PC-3 (cell line): ENCODE measurements around the gene GPD1. TPM values are rescaled to one million over a fixed set of nuclear protein-coding genes. Genes with fewer than 3 reads are reported as not detected.

Source experiments
- ATAC-seq: fragments of 200-7000 bp; cut with Tn5 transposase; 2 replicates; pipeline ENCODE4 v1.9.1; 2020; ENCODE audit warnings: mild to moderate bottlenecking, moderate library complexity
- BruUV-seq: library from RNA; stranded (reverse); fragments of 400-500 nt; replicated peaks from 2 replicates; lab custom pipeline; 2021; lab: Mats Ljungman, UMichigan
- CTCF ChIA-PET: fragments of 300-600 bp; sonication (Branson Sonifier 250); formaldehyde crosslinking; loops from one replicate; lab custom pipeline; 2022; ENCODE audit warnings: antibody characterized with exemption; lab: Charles Lee
- POLR2A ChIA-PET: fragments of 300-600 bp; sonication (Branson Sonifier 250); formaldehyde crosslinking; loops from one replicate; lab custom pipeline; 2022; ENCODE audit warnings: antibody characterized with exemption; ENCODE audit not compliant: unreplicated experiment; lab: Charles Lee
- DNase-seq: peaks from one replicate; pipeline ENCODE4 v3.0.0-alpha.2; 2015
- H2AFZ ChIP-seq: fragments of 300-600 bp; sonication (generic); 2 replicates; pipeline ENCODE4 v1.6.0; 2016; ENCODE audit warnings: antibody characterized with exemption, low read length
- H3F3A ChIP-seq: fragments of 300-600 bp; sonication (generic); one replicate; pipeline ENCODE4 v1.6.0; 2017; ENCODE audit warnings: antibody characterized with exemption, low read length, control low read depth, mild to moderate bottlenecking; ENCODE audit not compliant: unreplicated experiment
- H3K27ac ChIP-seq: fragments of 300-600 bp; sonication (generic); 2 replicates; pipeline ENCODE4 v1.5.1; 2016; ENCODE audit warnings: mild to moderate bottlenecking, low read length
- H3K27me3 ChIP-seq: fragments of 300-600 bp; sonication (generic); 2 replicates; pipeline ENCODE4 v1.6.1; 2016; ENCODE audit warnings: low read length, mixed read lengths
- H3K36me3 ChIP-seq: fragments of 300-600 bp; sonication (generic); 2 replicates; pipeline ENCODE4 v1.6.1; 2016; ENCODE audit warnings: low read depth, mixed run types, low read length, mixed read lengths
- H3K4me1 ChIP-seq: fragments of 300-600 bp; sonication (generic); 2 replicates; pipeline ENCODE4 v1.5.1; 2016; ENCODE audit warnings: low read length; ENCODE audit not compliant: insufficient read depth
- H3K4me2 ChIP-seq: fragments of 300-600 bp; sonication (generic); 2 replicates; pipeline ENCODE4 v1.6.0; 2016; ENCODE audit warnings: low read length
- H3K4me3 ChIP-seq: fragments of 300-600 bp; sonication (generic); 2 replicates; pipeline ENCODE4 v1.5.1; 2016; ENCODE audit warnings: mild to moderate bottlenecking, low read length, mixed read lengths
- H3K79me2 ChIP-seq: fragments of 300-600 bp; sonication (generic); 2 replicates; pipeline ENCODE4 v1.6.1; 2017; ENCODE audit warnings: low read length, mixed read lengths
- H3K9ac ChIP-seq: fragments of 300-600 bp; sonication (generic); 2 replicates; pipeline ENCODE4 v1.6.0; 2016; ENCODE audit warnings: mild to moderate bottlenecking, low read length
- H3K9me2 ChIP-seq: fragments of 300-600 bp; sonication (generic); replicated peaks from 2 replicates; pipeline ENCODE4 v1.6.1; 2016; ENCODE audit warnings: mixed run types, low read length, mixed read lengths
- H3K9me3 ChIP-seq: fragments of 300-600 bp; sonication (generic); 2 replicates; pipeline ENCODE4 v1.6.1; 2016; ENCODE audit warnings: low read length, mixed read lengths
- H4K20me1 ChIP-seq: fragments of 300-600 bp; sonication (generic); 2 replicates; pipeline ENCODE4 v1.6.1; 2016; ENCODE audit warnings: low read length, mixed read lengths
- EZH2 ChIP-seq: fragments of 300-600 bp; sonication (generic); IDR thresholded peaks from one replicate; pipeline ENCODE4 v1.6.1; 2017; ENCODE audit warnings: antibody characterized with exemption, mild to moderate bottlenecking, low read length; ENCODE audit not compliant: unreplicated experiment
- EZH2phosphoT487 ChIP-seq: fragments of 300-600 bp; sonication (generic); IDR thresholded peaks from 2 replicates; pipeline ENCODE4 v1.6.1; 2018; ENCODE audit warnings: mild to moderate bottlenecking, antibody characterized with exemption, low read length, borderline replicate concordance
- intact Hi-C: fragments of 100-400 bp; cut with micrococcal nuclease; formaldehyde crosslinking; loops from 2 replicates; pipeline ENCODE4 v1.9.0; 2023
- total RNA-seq: library from RNA; depleted of rRNA; stranded (reverse); fragments of >200 nt; gene quantifications from 2 replicates; pipeline ENCODE4 v1.2.3, GENCODE V29; 2014
- TF ChIP-seq, protein P1 (sequence below): fragments of 300-600 bp; sonication (generic); conservative IDR thresholded peaks from 2 replicates; pipeline ENCODE4 v1.5.1; 2017; ENCODE audit warnings: antibody characterized with exemption, low read depth, mild to moderate bottlenecking, low read length

The GPD1 gene
- total RNA-seq, 1 experiment from 2014 or later = 0.11 TPM

DNA sequence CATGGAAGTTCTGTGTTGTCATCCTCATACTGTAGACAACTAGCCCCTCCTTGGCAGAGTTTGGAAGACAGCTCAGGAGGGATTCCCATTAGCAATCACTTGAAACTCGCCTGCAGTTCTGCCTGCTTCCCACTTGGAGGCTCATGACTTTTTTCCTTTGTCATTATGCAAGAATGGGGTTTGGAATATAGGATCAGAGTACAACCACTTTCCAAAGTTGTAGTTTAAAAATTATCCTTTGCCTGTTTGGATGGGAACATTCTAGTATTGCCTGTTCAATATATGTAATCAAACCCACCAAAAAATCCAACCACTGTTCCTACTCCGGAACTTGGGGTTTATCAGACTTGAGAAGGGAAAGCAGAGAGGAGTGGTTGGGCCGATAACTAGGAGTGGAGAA is 2.1 kb upstream of the GPD1 start:
- H3K9ac ChIP-seq = no peak overlapping the region
- peak; percentile 50 for DNase-seq
- H3K36me3 ChIP-seq = peaks cover 29% of the 10 kb centered on the region
- H3K4me2 ChIP-seq = no peak overlapping the region
- no peaks in the 10 kb centered on the region for H3K9me2 ChIP-seq
- TF ChIP-seq, protein P1, sequence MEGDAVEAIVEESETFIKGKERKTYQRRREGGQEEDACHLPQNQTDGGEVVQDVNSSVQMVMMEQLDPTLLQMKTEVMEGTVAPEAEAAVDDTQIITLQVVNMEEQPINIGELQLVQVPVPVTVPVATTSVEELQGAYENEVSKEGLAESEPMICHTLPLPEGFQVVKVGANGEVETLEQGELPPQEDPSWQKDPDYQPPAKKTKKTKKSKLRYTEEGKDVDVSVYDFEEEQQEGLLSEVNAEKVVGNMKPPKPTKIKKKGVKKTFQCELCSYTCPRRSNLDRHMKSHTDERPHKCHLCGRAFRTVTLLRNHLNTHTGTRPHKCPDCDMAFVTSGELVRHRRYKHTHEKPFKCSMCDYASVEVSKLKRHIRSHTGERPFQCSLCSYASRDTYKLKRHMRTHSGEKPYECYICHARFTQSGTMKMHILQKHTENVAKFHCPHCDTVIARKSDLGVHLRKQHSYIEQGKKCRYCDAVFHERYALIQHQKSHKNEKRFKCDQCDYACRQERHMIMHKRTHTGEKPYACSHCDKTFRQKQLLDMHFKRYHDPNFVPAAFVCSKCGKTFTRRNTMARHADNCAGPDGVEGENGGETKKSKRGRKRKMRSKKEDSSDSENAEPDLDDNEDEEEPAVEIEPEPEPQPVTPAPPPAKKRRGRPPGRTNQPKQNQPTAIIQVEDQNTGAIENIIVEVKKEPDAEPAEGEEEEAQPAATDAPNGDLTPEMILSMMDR = peak; percentile 54
- TF ChIP-seq EZH2phosphoT487 = no peak
- no peaks in the 10 kb centered on the region for H3K9me3 ChIP-seq
- intact Hi-C loops = no loop called here
- H3K4me3 ChIP-seq = no peak overlapping the region
- no peaks in the 10 kb centered on the region for H3F3A ChIP-seq
- no peak for ATAC-seq
- H3K4me1 ChIP-seq = peaks cover 15% of the 10 kb centered on the region
- CTCF ChIA-PET = interaction anchor here (0.6 to 1.0 kb wide), 4 partner anchors 10 to 31 kb away, joined by 3 to 4 read pairs (median 3); partner anchors contain the start of genes COX14 and SMARCD1
- H2AFZ ChIP-seq = no peak overlapping the region
- H3K79me2 ChIP-seq = no peaks in the 10 kb centered on the region
- H3K27ac ChIP-seq = no peak overlapping the region
- POLR2A ChIA-PET = no interaction called here
- TSS peak; percentile 14 for BruUV-seq
- H4K20me1 ChIP-seq = no peaks in the 10 kb centered on the region
- H3K27me3 ChIP-seq = no peaks in the 10 kb centered on the region

DNA sequence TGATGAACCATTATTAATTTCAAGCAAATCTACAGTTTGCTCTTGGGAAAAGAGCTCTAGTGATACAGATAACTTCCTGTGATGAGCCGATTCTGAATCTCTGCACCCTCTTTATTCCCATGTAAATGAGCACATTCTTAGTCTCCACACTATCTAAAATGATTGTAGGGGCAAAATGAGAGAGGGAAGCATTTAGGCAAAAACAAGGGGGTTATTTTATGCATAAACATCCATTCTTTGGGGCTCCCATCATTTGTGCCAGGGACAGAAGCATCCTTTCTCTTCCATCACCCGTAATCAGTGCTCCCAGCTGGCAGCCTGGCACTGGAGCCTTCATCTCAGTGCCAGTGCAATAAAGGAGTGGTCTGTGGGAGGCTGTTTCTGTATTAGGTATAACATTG is 1.7 kb upstream of the GPD1 start:
- no peak overlapping the region for H3K27ac ChIP-seq
- H3F3A ChIP-seq = no peaks in the 10 kb centered on the region
- no peaks in the 10 kb centered on the region for H3K9me2 ChIP-seq
- no peak overlapping the region for H3K4me3 ChIP-seq
- TF ChIP-seq, protein P1 = no peak
- TF ChIP-seq EZH2phosphoT487 = no peak
- TF ChIP-seq EZH2 = no peak
- BruUV-seq = no TSS peak
- POLR2A ChIA-PET = no interaction called here
- no peaks in the 10 kb centered on the region for H4K20me1 ChIP-seq
- no peaks in the 10 kb centered on the region for H3K9me3 ChIP-seq
- CTCF ChIA-PET = interaction anchor here (0.6 to 1.0 kb wide), 3 partner anchors 10 to 183 kb away, joined by 3 to 4 read pairs (median 3); partner anchors contain the start of gene COX14
- DNase-seq (no peak), ATAC-seq (no peak)
- H3K36me3 ChIP-seq = peaks cover 25% of the 10 kb centered on the region
- H3K27me3 ChIP-seq = no peaks in the 10 kb centered on the region
- intact Hi-C loops = no loop called here
- H2AFZ ChIP-seq = no peak overlapping the region
- no peaks in the 10 kb centered on the region for H3K79me2 ChIP-seq
- H3K9ac ChIP-seq = no peak overlapping the region
- no peak overlapping the region for H3K4me2 ChIP-seq
- H3K4me1 ChIP-seq = peaks cover 15% of the 10 kb centered on the region

DNA sequence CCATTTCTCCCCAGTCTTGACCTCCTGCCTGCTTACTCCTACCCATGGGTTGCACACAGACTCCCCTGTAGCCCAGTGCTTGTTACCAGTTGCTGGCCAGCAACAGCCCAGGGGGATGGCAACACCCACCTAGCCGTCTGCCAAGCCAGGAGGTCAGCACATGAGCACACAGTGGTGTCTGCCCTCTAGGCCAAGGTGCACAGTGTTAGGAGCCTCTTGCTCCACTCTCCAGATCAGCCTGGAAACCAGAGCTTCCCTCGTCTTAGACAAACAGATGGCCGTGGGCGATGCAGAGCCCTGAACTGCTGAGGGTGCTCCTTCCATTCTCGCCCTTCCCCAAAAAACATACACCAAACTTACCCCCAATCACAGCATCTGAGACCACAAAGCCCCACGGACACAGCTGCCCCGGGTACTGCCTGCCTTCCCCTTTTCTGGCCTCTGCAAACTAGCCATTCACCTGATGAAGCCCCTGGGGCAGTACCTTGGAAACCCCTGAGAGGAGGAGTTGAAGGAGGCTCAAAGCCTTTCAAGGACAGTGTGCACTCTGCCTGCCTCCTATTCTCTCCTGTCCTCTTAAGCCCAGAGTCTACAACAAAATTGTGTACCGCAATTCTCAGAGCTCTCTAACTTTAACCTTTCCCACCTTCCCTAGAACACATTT is 1.0 kb upstream of the GPD1 start:
- no peaks in the 10 kb centered on the region for H4K20me1 ChIP-seq
- ChIA-PET POLR2A (interaction anchor here (0.7 kb wide), 1 partner anchor 65 kb away, joined by 4 read pairs; the partner anchor contains the start of gene CERS5), CTCF (interaction anchor here (0.6 to 1.0 kb wide), 2 partner anchors 18 to 183 kb away, joined by 3 to 4 read pairs; partner anchors contain the start of gene SMARCD1)
- no peaks in the 10 kb centered on the region for H3K9me3 ChIP-seq
- H3F3A ChIP-seq = no peaks in the 10 kb centered on the region
- no peak overlapping the region for H2AFZ ChIP-seq
- no peak overlapping the region for H3K9ac ChIP-seq
- no peak overlapping the region for H3K27ac ChIP-seq
- TF ChIP-seq EZH2phosphoT487 (no peak), EZH2 (no peak)
- TF ChIP-seq, protein P1 = no peak
- DNase-seq = no peak
- H3K79me2 ChIP-seq = no peaks in the 10 kb centered on the region
- no peak for ATAC-seq
- H3K36me3 ChIP-seq = peaks cover 23% of the 10 kb centered on the region
- no peaks in the 10 kb centered on the region for H3K9me2 ChIP-seq
- H3K4me2 ChIP-seq = no peak overlapping the region
- peaks cover 15% of the 10 kb centered on the region for H3K4me1 ChIP-seq
- no TSS peak for BruUV-seq
- H3K4me3 ChIP-seq = no peak overlapping the region
- no peaks in the 10 kb centered on the region for H3K27me3 ChIP-seq
- intact Hi-C loops = no loop called here
